BJ (cell line): Measurements from ENCODE around the gene ZNF512. TPM values are rescaled to one million over a fixed set of nuclear protein-coding genes. Genes with fewer than 3 reads are reported as not detected.
"Not testable (repeated sequence)": the region's sequence is repeated elsewhere in the genome, so short reads cannot be mapped to it uniquely, and the experiment has no call there.

Experiments used
- CTCF ChIA-PET: fragments of 350-600 bp; formaldehyde crosslinking; extraction: SDS; loops from one replicate; lab custom pipeline; 2021; ENCODE audit warnings: antibody characterized with exemption, inconsistent platforms; lab: Yijun Ruan, JAX
- POLR2A ChIA-PET: fragments of 300-600 bp; sonication (Branson Sonifier 250); formaldehyde crosslinking; extraction: SDS; loops from one replicate; lab custom pipeline; 2021; ENCODE audit warnings: antibody characterized with exemption; lab: Charles Lee
- DNase-seq: peaks from one replicate; pipeline ENCODE4 v3.0.0-alpha.2; 2011; ENCODE audit warnings: low read depth
- H3K27me3 ChIP-seq: 2 replicates; pipeline ENCODE4 v1.6.0; 2011; ENCODE audit warnings: low read length; ENCODE audit not compliant: control insufficient read depth, insufficient read depth
- H3K36me3 ChIP-seq: 2 replicates; pipeline ENCODE4 v1.5.1; 2011; ENCODE audit warnings: low read length; ENCODE audit not compliant: control insufficient read depth, insufficient read depth
- H3K4me3 ChIP-seq: 2 replicates; pipeline ENCODE4 v1.5.1; 2011; ENCODE audit warnings: low read depth, mild to moderate bottlenecking, control low read depth, low read length
- CTCF ChIP-seq: IDR thresholded peaks from 2 replicates; pipeline ENCODE4 v1.5.1; 2011; ENCODE audit warnings: low read depth, mild to moderate bottlenecking, control low read depth, inconsistent platforms, low read length, moderate library complexity; ENCODE audit not compliant: insufficient read depth
- polyA minus RNA-seq: library from RNA; depleted of rRNA, polyadenylated mRNA; stranded (reverse); fragments of >200 nt; gene quantifications from 2 replicates; pipeline ENCODE4 v1.2.3, GENCODE V29; 2011; rRNA and poly(A)+ RNA removed
- polyA plus RNA-seq: library from polyadenylated mRNA; depleted of rRNA; stranded (reverse); fragments of >200 nt; gene quantifications from 2 replicates; pipeline ENCODE4 v1.2.3, GENCODE V29; 2011; rRNA removed

Gene ZNF512, protein sequence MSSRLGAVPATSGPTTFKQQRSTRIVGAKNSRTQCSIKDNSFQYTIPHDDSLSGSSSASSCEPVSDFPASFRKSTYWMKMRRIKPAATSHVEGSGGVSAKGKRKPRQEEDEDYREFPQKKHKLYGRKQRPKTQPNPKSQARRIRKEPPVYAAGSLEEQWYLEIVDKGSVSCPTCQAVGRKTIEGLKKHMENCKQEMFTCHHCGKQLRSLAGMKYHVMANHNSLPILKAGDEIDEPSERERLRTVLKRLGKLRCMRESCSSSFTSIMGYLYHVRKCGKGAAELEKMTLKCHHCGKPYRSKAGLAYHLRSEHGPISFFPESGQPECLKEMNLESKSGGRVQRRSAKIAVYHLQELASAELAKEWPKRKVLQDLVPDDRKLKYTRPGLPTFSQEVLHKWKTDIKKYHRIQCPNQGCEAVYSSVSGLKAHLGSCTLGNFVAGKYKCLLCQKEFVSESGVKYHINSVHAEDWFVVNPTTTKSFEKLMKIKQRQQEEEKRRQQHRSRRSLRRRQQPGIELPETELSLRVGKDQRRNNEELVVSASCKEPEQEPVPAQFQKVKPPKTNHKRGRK
- polyA plus RNA-seq, result 19.2 and 31.8 TPM in 2 replicates
- 14.0 and 14.2 TPM in 2 replicates for polyA minus RNA-seq

DNA sequence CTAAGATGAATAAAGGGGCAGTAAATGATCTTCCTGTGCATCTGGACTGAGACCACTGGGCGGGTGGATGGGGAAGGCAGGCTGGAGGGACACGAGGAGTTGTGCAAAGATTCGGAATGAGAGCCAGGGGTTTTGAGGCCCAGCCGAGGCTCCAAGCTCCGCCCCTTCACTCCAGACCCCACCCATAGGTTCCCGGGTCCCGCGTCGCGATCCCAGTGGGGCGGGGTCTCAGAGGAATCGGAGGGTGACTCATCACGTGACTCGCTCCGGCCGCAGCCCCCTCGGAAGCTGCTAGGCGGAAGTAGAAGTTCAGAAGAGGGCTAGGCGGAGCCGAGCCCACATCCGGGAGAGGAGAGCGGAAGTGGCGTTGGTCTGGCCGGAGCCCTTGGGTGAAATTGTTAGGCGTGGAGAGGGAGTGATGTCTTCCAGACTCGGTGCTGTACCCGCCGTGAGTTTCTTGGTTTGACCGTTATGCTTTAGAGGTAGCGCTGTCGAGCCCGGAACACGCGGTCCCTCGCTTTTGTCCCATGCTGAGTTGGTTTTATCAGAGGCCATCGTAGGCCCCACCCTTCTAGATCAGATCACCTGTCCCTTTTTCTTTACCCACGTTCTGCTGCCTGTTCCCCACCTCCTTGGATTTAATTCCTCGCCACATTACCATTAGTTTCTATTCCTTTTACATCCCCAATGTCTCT is at the start of gene ZNF512:
TSS of gene ZNF512 (plus strand) at position 348 of the 695 bp plus-strand sequence. CDS start at position 419, 71 bp downstream.
- TF ChIP-seq CTCF, result no peak
- peak; percentile 52 for DNase-seq
- Histone ChIP-seq H3K27me3 (no peaks in the 10 kb centered on the region), H3K4me3 (peak within 1 kb of the TSS; percentile 48), H3K36me3 (no peaks in the 10 kb centered on the region; the same call in 1 of the 2 replicates)
- ChIA-PET POLR2A (interaction anchor here (0.6 kb wide), 1 partner anchor 31 kb away, joined by 10 read pairs; no protein-coding TSS in a partner anchor), CTCF (no interaction called here)

GRCh38 chr2:27537287-27537686 is 45.6 kb upstream of the ZNF512 start:
- H3K4me3 ChIP-seq, result no peak overlapping the region
- POLR2A ChIA-PET, result no interaction called here
- no peak for TF ChIP-seq CTCF
- no peaks in the 10 kb centered on the region for H3K27me3 ChIP-seq
- DNase-seq, result no peak
- H3K36me3 ChIP-seq, result no peaks in the 10 kb centered on the region
- CTCF ChIA-PET, result no interaction called here

- POLR2A ChIA-PET, H3K4me3 ChIP-seq, H3K36me3 ChIP-seq, H3K27me3 ChIP-seq, CTCF ChIA-PET, DNase-seq: not testable (repeated sequence)
These were observed 43.9 kb upstream of the ZNF512 start for GRCh38 chr2:27538839-27539450.

DNA sequence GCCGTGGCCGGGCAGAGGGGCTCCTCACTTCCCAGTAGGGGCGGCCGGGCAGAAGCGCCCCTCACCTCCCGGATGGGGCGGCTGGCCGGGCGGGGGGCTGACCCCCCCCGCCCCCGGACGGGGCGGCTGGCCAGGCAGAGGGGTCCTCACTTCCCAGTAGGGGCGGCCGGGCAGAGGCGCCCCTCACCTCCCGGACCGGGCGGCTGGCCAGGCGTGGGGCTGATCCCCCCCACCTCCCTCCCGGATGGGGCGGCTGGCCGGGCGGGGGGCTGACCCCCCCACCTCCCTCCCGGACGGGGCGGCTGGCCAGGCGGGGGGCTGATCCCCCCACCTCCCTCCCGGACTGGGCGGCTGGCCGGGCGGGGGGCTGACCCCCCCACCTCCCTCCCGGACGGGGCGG is 43.2 kb upstream of the ZNF512 start:
- CTCF ChIA-PET, POLR2A ChIA-PET, H3K27me3 ChIP-seq, DNase-seq, H3K36me3 ChIP-seq, H3K4me3 ChIP-seq: not testable (repeated sequence)

DNA sequence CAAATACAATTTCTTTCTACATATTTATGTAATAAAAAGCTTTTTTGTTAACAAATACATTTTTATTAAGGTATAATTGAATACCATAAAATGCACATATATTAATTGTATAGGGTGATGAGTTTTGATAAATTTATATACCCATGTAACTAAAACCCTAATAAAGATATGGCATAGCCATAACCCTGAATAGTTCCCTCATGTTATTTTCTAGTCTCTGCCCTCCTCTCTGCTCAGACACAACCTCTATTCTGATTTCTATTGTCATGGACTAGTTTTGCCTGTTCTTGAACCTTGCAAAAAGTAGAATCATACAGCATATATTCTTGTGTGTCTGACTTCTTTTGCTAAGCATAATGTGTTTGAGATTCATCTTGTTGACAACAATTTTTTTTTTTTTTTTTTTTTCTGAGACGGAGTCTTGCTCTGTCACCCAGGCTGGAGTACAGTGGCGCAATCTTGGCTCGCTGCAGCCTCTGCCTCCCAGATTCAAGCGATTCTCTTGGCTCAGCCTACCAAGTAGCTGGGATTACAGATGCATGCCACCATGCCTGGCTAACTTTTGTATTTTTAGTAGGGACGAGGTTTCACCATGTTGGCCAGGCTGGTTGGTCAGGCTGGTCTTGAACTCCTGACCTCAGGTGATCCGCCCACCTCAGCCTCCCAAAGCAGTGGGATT is 38.6 kb upstream of the ZNF512 start:
- H3K27me3 ChIP-seq, result no peaks in the 10 kb centered on the region
- no peak overlapping the region for H3K4me3 ChIP-seq
- no peak for TF ChIP-seq CTCF
- no peak for DNase-seq
- H3K36me3 ChIP-seq, result no peaks in the 10 kb centered on the region
- CTCF ChIA-PET, result interaction anchor here (1.6 kb wide), 1 partner anchor 138 kb away, joined by 4 read pairs; no protein-coding TSS in a partner anchor
- POLR2A ChIA-PET, result no interaction called here
